Cortex of kidney (tissue), 1 donor: Measurements from ENCODE around the gene MAML3.
"Not testable (repeated sequence)": the region's sequence is repeated elsewhere in the genome, so short reads cannot be mapped to it uniquely, and the experiment has no call there.

ENCODE experiments used
- DNase-seq: peaks from one replicate; lab custom pipeline; 2025; lab: John Stamatoyannopoulos, UW

MAML3 gene

DNA sequence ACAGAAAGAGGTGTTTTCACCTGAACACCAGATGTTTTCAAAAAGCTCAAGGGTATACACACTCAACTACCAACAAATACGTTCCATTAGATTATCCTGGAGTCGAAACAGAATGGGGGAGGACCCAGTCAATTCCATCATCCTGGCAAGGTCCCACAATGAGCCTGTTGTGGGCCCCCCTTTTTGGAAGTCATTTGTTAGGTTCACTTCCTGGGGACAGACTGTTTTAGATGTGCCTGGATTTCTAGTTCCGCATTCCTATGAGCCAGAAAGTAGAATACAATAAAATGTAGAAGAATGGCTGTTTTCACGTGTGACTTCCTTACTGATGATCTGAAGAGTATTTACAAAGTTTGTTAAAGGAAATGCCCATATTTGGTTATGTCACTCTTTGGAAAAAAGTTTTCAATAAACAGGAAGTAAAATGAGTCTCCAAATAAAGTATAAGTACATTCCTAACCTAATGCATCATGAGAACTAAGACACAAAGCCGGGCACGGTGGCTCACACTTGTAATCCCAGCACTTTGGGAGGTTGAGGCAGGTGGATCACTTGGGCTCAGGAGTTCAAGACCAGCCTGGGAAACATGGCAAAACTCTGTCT, 192.5 kb downstream of the MAML3 start:
- DNase-seq: no peak

DNA sequence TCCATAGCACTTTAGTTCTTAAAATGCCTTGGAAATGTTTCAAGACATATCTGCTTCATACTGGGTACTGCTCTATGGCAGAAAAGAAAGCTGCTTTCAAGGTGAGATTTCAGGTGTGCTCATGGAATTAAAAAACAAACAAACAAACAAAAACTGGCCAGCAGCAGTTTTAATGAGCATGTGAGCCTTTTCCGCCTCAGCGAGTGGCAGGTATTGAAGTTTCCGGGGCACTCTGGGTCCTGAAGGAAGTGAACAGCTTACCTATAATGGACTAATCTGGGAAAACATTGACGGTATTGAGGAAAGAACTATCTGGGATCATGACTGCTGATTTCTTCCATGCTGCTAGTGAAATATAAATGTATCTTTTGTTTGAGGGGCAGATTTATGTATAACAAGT, 194.6 kb downstream of the MAML3 start:
- no peak for DNase-seq

DNA sequence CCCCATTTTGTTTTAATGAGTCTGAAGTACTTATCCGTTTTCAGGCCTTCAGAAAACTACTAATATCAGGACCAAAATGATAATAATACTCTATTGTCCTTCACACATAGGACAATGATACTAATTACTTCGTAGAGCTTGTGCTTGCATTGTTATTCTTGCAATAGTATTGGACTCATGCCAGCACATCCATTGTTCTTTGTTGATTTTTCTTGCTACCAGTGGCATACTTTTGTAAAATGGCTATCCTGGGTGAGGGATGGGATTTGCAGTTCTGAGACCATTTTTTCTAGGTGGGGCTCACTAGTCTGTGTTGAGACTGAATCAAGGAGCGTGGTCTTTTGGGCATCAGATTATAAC, 195.3 kb downstream of the MAML3 start:
- no peak for DNase-seq

DNA sequence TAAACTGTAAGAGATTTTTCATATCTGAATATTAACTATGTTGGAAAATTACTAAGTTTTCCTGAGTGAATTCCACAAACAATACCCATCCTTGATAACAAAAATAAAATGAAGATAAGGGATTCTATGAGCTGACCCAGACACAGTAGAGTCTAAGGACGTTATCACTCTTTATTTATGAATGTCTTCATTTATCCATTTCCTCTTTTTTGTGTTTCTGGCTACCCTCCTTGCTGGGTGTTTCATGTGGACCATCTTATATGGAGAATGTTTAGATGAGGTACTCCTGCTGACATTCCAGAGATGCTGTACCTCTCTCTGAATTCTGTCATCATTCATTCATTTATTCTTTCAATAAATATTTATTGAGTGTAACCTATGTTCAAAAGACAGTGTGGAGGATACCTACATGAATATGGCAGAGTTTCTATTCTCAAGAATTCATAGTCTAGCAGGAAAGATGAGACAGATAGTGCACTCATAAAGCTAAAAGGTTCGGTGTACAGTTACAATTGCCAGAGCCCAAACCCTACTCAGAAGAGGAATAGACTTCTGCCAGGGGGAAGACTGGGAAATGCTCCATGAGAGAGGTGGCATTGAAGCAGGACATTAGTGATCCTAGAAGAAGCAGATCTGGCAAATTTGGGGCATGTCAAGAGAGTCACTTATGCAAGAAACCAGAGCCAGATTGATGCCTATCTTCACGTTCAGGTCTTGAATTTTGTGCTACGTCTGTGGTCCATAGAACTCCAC, 195.8 kb downstream of the MAML3 start:
- no peak for DNase-seq

DNA sequence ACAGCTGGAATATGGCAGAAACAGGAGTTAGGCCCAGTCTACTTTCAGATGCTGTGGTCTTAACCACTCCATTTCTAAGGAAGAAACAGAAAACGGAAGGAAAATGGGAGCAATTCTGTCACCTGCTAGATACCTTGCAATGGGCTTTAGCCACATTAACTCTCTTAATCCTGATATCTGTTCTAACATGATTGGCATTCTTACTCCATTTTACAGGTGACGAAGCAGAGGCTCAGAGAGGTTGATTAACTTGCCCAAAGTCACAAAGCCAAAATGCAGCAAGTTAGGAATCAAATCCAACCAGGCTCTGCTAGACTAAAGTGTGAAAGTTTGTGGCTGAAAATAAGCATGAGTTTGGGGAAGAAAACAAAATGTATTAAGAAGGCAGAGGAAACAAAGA, 196.9 kb downstream of the MAML3 start:
- no peak for DNase-seq

DNA sequence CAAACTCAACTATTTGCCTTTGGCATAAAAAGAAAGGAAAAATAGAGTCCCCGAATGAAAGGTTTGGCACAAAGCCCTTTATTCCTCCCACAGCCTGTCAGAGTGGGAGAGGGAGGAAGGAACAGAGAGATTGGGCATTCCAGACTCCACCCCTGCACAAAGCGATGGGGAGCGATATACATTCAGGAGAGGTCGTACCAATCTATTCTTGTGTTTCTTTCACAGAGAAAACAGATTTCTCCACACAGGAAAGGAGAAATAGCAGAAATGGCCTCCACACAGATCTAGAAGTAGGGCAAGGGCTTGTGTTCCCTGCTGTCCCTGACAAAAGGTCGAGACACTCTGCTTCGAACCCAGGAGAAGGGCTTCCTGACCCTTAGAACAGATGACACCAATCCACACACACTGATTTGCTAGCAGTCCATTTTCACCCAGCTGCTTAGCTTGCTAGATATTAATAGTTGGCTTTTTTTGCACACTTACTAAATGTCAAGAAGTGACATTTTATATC, 197.4 kb downstream of the MAML3 start:
- no peak for DNase-seq

DNA sequence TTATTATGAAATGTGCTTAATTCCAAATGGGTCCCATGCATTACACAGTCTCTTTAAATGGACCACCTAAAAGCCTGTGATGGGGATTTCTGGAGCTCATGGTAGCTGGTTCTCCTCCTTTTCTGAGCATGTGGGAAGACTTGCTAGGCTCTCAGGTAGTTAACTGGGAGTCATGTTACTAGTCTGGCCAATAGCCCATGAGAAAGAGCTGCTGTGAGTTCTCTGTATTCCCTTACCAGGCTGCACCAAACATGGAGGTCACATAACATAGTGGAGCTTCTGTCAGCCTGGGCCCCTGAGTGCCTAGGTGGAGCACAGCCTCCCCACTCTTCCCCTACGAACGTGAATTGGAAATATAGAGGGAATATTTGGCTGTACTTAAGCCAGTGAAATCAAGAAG, 198.4 kb downstream of the MAML3 start:
- DNase-seq: no peak

DNA sequence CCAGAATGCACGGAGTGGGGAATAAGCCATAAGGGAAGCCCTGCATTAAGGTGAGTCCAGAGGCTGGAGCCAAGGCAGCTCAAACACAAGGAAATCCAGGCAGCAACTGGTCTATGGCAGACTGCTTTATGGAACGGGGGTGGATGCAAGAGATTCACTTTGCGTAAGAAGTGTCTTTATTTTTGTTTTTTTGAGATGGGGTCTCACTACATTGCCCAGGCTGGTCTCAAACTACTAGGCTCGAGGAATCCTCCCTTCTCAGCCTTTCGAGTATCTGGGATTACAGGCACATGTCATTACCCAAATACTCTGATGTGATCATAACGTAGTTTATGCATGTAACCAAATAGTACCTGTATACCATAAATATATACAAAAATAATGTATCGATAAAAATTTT, 199.5 kb downstream of the MAML3 start:
- no peak for DNase-seq

DNA sequence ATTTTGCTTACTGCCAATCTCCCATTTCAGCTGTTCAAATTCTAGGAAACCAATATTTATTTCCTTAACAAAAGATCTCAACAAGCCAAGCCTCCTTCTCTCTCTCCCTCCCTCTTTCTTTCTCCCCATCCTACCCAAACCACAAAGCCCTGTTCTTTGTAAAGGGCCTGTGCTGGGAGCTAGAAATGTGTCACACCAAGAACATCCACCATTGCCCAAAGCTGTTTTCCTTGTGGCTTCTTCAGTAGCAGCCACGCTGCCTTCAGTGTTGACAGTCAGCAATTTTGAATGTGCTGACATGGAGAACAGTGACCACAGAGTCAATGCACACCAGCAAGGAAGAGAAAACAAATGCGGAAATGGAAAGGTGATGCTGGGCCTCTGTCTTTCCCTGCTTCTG, 203.0 kb downstream of the MAML3 start:
- no peak for DNase-seq

DNA sequence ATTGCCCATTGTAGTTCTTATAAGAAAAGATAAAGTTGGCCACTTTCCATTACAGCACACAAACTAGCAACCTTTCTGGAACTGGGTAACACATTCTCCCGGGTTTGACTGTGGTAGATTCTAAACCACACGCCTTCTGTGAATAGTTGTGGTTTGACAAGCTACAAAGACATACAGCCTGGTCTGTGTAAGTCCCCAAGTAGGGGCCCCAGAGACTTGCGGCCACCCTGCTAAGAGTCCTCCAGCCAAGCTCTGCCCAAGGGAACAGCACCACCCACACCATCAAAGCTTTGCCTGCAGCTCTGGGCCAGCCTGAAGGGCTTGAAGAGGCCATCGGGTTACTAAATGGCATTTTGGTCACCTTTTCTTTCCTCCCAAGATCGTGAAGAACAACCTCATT, 203.4 kb downstream of the MAML3 start:
- DNase-seq: no peak

DNA sequence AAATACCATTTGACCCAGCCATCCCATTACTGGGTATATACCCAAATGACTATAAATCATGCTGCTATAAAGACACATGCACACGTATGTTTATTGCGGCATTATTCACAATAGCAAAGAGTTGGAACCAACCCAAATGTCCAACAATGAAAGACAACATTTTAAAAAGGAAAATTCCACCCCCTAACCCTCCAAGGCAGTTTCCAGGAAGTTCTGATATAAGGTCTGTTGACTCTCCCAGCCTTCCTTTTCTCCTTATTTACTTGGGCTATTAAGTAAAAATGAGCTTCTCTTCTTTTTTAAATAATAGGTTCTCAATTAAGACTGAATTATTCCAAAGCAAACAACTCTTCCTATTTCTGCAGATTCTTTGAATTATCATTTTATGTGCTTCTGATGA, 209.1 kb downstream of the MAML3 start:
- DNase-seq: not testable (repeated sequence)

DNA sequence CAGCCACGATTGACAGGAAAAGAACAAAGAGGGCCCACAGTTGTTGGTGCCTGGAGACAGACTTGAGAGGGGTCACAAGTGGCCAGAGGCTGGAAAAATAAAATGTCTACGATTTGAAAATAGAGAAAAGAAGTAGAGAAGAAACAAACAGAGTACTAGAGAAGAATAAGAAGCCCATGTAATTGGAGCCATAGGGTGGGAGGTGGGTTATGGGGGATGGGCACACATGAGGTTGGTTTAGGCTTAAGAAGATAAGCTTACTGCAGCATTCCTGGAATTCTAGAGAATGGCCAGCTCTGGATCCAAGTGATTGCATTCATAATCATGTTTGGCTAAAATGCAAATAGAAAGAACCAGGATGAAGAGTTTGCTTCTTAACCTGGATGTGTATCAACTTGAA, 210.7 kb downstream of the MAML3 start:
- no peak for DNase-seq

DNA sequence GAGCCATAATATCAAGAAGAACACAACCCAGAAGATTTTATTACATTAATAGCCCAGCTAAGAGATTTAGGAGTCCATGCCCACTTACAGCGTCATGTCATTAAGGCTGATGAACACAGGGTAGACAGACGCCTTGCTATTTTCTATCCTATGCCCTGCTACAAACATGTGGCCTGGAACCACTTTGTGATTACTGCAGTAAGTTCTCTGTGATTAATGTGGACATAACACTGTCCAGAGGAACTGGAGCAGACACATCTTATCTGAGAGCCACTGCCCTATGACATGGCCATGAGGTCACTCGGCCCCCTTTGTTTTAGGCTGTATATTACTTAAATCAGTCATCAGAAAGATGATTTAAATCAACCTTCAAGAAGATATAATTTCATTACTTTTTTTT, 211.7 kb downstream of the MAML3 start:
- DNase-seq: no peak

DNA sequence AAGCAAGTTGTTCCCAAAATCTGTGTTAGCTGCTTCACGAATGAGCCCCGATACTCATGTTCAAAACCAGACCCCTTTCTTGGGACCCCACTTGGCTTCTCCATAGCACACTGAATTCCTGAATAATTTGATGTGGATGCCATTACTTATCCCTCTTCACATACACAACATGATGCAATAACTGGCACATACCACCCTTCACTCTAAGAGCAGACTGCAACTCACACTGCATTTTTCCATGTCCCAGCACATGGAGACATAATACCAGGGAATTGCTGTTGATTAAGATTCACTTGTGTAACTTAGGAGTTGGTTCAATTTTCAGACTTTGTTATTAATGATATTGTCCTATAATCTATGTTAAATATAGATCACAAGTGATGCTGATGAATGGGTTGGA, 213.4 kb downstream of the MAML3 start:
- no peak for DNase-seq

DNA sequence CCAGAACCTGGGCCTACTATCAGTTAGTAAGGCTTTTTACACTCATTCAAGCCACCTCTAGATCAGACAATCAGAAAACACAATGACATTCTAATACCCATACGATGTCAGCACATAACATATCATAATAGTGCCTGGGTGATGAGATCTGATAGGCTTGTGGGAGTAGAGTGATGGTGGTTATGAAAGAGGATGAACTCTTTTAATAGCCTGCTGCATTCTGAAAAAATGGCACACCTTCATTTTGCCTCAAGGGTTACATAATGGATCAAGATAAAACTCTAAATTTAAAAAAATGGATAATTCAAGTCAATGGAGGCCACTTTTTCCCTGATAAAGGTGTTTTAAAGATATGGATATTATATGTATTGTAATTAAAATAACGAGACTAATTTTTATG, 215.6 kb downstream of the MAML3 start:
- DNase-seq: no peak

DNA sequence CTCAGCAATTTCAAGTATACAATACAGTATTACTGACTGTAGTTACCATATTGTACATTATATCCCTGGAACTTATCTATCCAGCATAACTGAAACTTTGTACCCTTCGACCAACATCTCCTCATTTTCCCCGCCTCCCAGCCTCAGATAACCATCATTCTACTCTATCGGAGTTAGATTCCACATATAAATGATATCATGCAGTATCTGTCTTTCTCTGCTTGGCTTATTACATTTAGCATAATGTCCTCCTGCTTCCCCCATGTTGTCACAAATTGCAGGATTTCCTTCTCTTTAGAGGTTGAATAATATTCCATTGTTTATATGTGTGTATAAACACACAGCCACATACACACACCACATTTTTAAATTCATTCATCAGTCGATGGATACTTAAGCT, 218.1 kb downstream of the MAML3 start:
- no peak for DNase-seq

DNA sequence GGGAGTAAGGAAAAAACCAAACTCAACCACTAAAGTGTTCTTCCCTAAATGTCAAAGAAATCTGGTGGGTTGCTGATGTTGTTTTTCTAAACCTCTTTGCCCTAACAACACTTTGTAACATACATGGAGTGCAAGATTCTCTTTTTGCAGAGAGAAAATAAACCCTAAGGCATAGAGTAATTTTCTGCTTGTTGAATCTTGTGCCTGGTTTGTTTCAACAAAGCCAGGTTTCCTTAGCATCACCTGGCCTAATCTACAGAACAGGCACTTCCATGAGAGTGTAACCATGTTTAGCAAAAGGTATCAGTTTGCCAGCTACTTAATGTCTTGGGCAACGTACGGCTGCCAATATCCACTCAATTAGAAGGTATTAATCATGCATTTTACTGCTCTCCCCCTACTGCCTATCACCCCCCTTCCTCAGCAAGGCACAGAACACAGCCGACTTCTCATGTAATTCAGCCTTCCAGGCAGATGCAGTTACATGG, 219.2 kb downstream of the MAML3 start:
- no peak for DNase-seq

DNA sequence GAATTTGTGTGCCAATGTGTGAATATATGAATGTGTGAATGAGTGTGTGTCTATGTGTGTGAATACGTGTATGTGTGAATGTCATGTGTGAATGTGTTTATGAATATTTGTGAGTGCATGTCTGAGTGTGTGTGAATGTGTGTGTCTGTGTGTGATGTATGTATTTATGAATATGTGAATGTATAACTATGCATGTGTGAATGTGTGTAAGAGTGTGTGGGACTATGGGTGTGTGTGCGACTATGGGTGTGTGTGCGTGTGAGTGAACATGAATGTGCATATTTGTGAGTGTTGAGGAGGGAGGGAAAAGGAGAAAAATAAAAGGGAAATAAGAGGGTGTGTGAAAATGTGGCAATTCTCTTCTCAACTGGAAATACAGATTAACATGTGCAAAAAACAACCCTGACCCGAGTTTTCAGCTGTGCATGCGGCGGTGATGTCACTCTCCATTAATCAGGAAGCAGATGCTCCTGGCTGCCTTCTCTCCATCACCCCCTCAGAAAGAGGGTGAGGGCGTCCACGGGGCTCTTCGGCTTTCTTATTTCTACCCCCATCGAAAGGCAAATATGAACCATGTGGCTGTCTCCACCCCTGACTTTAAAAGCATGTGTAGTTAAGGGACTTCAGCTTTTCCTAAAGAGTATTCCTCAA, 219.8 kb downstream of the MAML3 start:
- no peak for DNase-seq

DNA sequence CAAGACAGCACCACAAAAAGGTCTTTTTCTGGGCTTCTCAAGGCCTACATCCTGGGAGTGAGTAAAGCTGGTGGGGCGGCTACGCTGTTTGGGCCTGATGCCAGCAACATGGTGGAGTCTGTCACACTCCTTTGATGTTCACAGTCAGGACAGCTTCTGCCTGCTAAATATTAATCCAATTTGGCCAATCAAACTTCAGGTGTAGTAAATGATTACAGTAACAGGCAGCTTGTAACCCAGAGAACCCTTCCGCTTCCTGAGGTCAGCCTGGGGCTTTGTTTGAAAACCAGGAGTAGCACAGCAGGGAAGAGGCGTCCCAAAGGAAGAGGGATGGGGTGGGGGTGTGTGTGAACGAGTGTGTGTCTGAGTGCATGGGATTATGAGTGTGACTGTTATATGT, 220.4 kb downstream of the MAML3 start:
- no peak for DNase-seq

DNA sequence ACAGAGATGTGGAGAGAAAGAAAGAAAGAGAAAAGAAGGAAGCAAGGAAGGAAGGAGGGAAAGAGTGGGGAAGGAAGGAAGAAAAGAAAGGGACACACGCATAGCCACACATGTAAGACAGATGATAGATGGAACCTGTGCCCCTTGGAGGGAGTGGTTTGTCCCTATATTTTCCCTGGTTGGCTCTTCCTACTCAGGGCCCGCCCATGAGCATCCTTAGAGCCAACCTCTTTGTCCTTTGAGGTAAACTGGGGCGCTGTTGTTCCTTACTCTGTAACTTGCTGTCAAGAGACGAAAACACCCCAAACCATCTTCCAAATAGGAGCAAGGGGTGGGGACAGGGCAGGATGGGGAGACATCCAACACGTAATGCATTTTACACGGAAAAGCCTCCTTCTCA, 220.9 kb downstream of the MAML3 start:
- DNase-seq: no peak

DNA sequence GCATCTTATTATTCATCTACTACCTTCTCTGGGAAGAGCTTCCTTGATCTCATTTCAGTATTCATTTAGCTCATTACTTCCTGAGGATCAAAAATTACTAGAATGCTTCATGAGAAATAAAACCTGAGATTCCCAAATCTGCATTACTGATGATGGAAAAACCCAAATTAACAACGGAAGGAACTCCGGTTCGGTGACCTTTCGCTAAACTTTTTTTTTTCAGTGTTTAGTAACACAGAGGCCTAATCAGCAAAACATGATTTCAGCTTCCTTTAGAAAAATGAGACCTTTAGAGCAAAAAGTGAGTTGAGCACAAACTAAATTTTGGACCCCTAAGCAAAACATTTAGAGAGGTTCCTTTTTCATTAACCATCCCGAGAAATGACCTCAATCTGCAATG, 229.2 kb downstream of the MAML3 start:
- DNase-seq: no peak

DNA sequence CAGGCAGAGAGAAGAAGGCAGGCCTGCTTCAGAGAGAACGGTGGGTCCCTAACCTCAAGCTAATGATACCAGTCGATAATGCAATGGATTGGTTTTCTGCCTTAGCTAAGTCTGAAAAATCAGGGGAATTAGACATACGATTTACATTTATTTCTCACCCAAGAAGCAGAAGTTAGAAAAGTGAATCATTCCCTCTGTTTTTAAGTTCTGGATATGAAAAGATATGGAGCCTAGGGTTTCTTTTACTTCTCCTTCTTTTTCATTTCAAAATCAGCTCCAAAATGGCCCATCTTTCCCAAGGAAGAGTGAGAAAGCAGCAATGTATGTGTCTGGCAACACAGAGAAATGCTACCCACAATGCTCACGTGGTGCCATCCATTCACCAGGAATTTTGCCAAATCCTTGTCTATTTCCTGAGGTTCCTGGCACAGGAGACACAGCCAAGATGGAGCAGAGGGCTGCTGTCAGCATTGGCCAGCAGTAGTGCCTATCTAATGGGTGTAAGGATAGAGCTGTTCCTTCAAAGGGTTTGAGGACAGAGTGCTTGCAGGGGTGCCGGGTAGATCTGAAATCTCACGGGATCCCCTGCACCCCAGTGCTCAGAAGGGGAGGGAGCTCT, 231.5 kb downstream of the MAML3 start:
- DNase-seq: no peak
